Small intestine (tissue), 7 donors: ENCODE data around the gene A2M. TPM values are rescaled to one million over a fixed set of nuclear protein-coding genes. Genes with fewer than 3 reads are reported as not detected.

Experiments used
- DNase-seq, 2 donors: peaks; one replicate each; pipeline versions ENCODE4 v3.0.0 to v3.0.0-alpha.2; 2013
- FAIRE-seq: peaks from 2 replicates; lab custom pipeline; 2012; peaks lifted over from hg19 to GRCh38; lab: Jason Lieb, UNC
- H3K27ac ChIP-seq, 3 donors: one replicate each; pipeline ENCODE4 v1.5.1; 2013; ENCODE audit warnings: low read length in 2 of 3, mild to moderate bottlenecking in 2 of 3, control low read depth in 1 of 3, inconsistent platforms in 1 of 3, low read depth in 1 of 3, moderate library complexity in 1 of 3
- H3K27me3 ChIP-seq, 3 donors: one replicate each; pipeline ENCODE4 v1.6.1; 2013; ENCODE audit warnings: low read length in 3 of 3, inconsistent platforms in 1 of 3; ENCODE audit not compliant: control insufficient read depth in 3 of 3, insufficient read depth in 3 of 3
- H3K36me3 ChIP-seq, 3 donors: one replicate each; pipeline ENCODE4 v1.6.1; 2013; ENCODE audit warnings: low read length in 3 of 3, inconsistent platforms in 1 of 3, low read depth in 1 of 3, mild to moderate bottlenecking in 1 of 3, moderate library complexity in 1 of 3; ENCODE audit not compliant: control insufficient read depth in 3 of 3, insufficient read depth in 2 of 3
- H3K4me1 ChIP-seq, 3 donors: one replicate each; pipeline ENCODE4 v1.6.1; 2013; ENCODE audit warnings: low read length in 2 of 3, inconsistent platforms in 1 of 3, low read depth in 1 of 3, mild to moderate bottlenecking in 1 of 3, moderate library complexity in 1 of 3; ENCODE audit not compliant: control insufficient read depth in 3 of 3, insufficient read depth in 2 of 3
- H3K4me3 ChIP-seq, 3 donors: one replicate each; pipeline ENCODE4 v1.5.1; 2013; ENCODE audit warnings: low read length in 3 of 3, control low read depth in 1 of 3, inconsistent platforms in 1 of 3, low read depth in 1 of 3, mild to moderate bottlenecking in 1 of 3, moderate library complexity in 1 of 3
- H3K9me3 ChIP-seq, 2 donors: one replicate each; pipeline ENCODE4 v1.6.1; 2013; ENCODE audit warnings: low read depth in 1 of 2, low read length in 1 of 2; ENCODE audit not compliant: control insufficient read depth in 2 of 2, insufficient read depth in 1 of 2
- WGBS, 3 donors: extraction: QIAGEN DNeasy Blood & Tissue Kit; methylation state at CpG; one replicate each; pipeline ENCODE4 v1.1.7; 2013; 5-methylcytosine and 5-hydroxymethylcytosine counted together
- polyA plus RNA-seq, 4 donors: library from polyadenylated mRNA; stranded (reverse) in 3 of 4; unstranded in 1 of 4; fragments of 200-250 nt in 3 of 4; fragments of 120-200 nt in 1 of 4; gene quantifications; one replicate each; pipeline versions ENCODE4 v1.2.1 to v1.2.3, GENCODE V29; 2013
- donor health status: healthy with polysubstance abuse.
- donor health status: control.
- donor health status: control.
- donor health status: Bipolar disorder and iron deficiency.
- donor health status: healthy.

A2M gene
- polyA plus RNA-seq, 4 donors, result 4.7 to 93.5 (median 42.1) TPM

- WGBS, 3 donors, result 86 to 96% (median 92%) methylated on average over 2 of the region's 2 CpGs
Measured at GRCh38 chr12:9099552-9100190, 16.0 kb downstream of the A2M start.

GRCh38 chr12:9098463-9099026, 17.2 kb downstream of the A2M start:
- H3K9me3 ChIP-seq, result no peaks in the 10 kb centered on the region
- no peak overlapping the region for H3K4me3 ChIP-seq
- peaks cover 0 to 2% (median 0%) of the 10 kb centered on the region in 3 donors for H3K36me3 ChIP-seq
- no peak overlapping the region for H3K27ac ChIP-seq
- 85 to 93% (median 87%) methylated on average over 14 of the region's 14 CpGs for WGBS, 3 donors
- FAIRE-seq (no peak), DNase-seq (no peak)
- no peaks in the 10 kb centered on the region for H3K4me1 ChIP-seq
- H3K27me3 ChIP-seq, result no peaks in the 10 kb centered on the region

More at GRCh38 chr12:9099552-9100190, 16.0 kb downstream of the A2M start:
- DNase-seq, result no peak
- peaks cover 0 to 2% (median 0%) of the 10 kb centered on the region in 3 donors for H3K36me3 ChIP-seq
- H3K4me1 ChIP-seq, result no peaks in the 10 kb centered on the region
- no peak overlapping the region for H3K4me3 ChIP-seq
- FAIRE-seq, result no peak
- H3K27me3 ChIP-seq, result no peaks in the 10 kb centered on the region
- H3K9me3 ChIP-seq, result no peaks in the 10 kb centered on the region
- no peak overlapping the region for H3K27ac ChIP-seq

GRCh38 chr12:9098115-9098452, 17.6 kb downstream of the A2M start:
- FAIRE-seq, result no peak
- H3K4me1 ChIP-seq, result no peaks in the 10 kb centered on the region
- H3K36me3 ChIP-seq, result peaks cover 0 to 2% (median 0%) of the 10 kb centered on the region in 3 donors
- no peak for DNase-seq
- 90 to 94% (median 91%) methylated on average over 6 of the region's 6 CpGs for WGBS, 3 donors
- H3K27me3 ChIP-seq, result no peaks in the 10 kb centered on the region
- H3K9me3 ChIP-seq, result no peaks in the 10 kb centered on the region
- no peak overlapping the region for H3K4me3 ChIP-seq
- no peak overlapping the region for H3K27ac ChIP-seq

GRCh38 chr12:9096563-9097176, 19.0 kb downstream of the A2M start:
- H3K4me3 ChIP-seq, result no peak overlapping the region
- H3K27me3 ChIP-seq, result no peaks in the 10 kb centered on the region
- FAIRE-seq (no peak), DNase-seq (no peak)
- H3K27ac ChIP-seq, result no peak overlapping the region
- H3K9me3 ChIP-seq, result no peaks in the 10 kb centered on the region
- no peaks in the 10 kb centered on the region for H3K36me3 ChIP-seq
- WGBS, 3 donors, result 87 to 92% (median 88%) methylated on average over 2 of the region's 2 CpGs
- no peaks in the 10 kb centered on the region for H3K4me1 ChIP-seq

GRCh38 chr12:9095322-9095721, 20.4 kb downstream of the A2M start:
- Histone ChIP-seq H3K36me3 (peaks cover 0 to 2% (median 0%) of the 10 kb centered on the region in 3 donors), H3K4me1 (no peaks in the 10 kb centered on the region), H3K27ac (no peak overlapping the region), H3K4me3 (no peak overlapping the region), H3K27me3 (no peaks in the 10 kb centered on the region), H3K9me3 (no peaks in the 10 kb centered on the region)
- WGBS, 3 donors, result 95 to 98% (median 96%) methylated on average over 3 of the region's 3 CpGs
- FAIRE-seq (no peak), DNase-seq (no peak)

- Histone ChIP-seq H3K27me3 (no peaks in the 10 kb centered on the region), H3K27ac (no peak overlapping the region), H3K4me1 (no peaks in the 10 kb centered on the region), H3K4me3 (no peak overlapping the region), H3K9me3 (no peaks in the 10 kb centered on the region), H3K36me3 (peaks cover 0 to 2% (median 0%) of the 10 kb centered on the region in 3 donors)
- 84 to 91% (median 88%) methylated on average over 3 of the region's 3 CpGs for WGBS, 3 donors
- no peak for DNase-seq
- FAIRE-seq, result no peak
Measured at GRCh38 chr12:9094512-9095206, 21.1 kb downstream of the A2M start.

- DNase-seq (no peak), FAIRE-seq (no peak)
- Histone ChIP-seq H3K27me3 (no peaks in the 10 kb centered on the region), H3K4me1 (no peaks in the 10 kb centered on the region), H3K27ac (no peak overlapping the region), H3K4me3 (no peak overlapping the region), H3K36me3 (peaks cover 0 to 2% (median 0%) of the 10 kb centered on the region in 3 donors), H3K9me3 (no peaks in the 10 kb centered on the region)
- 75 to 78% (median 78%) methylated on average over 8 of the region's 8 CpGs for WGBS, 3 donors
Measured at GRCh38 chr12:9091891-9092598, 23.7 kb downstream of the A2M start.

- H3K27ac ChIP-seq, result no peak overlapping the region
- H3K4me3 ChIP-seq, result no peak overlapping the region
- H3K4me1 ChIP-seq, result no peaks in the 10 kb centered on the region
- H3K36me3 ChIP-seq, result peaks cover 0 to 2% (median 0%) of the 10 kb centered on the region in 3 donors
- 77 to 81% (median 78%) methylated on average over 5 of the region's 5 CpGs for WGBS, 3 donors
- no peaks in the 10 kb centered on the region for H3K27me3 ChIP-seq
- DNase-seq (no peak), FAIRE-seq (no peak)
- no peaks in the 10 kb centered on the region for H3K9me3 ChIP-seq
Measured at GRCh38 chr12:9090220-9090619, 25.5 kb downstream of the A2M start.
